ENCODE measurements around the gene KIF25.

The KIF25 gene

GRCh38 chr6:168016176-168016620 is 18.7 kb downstream of the KIF25 start:
- H3K4me1 ChIP-seq (ENCODE audit: control insufficient read depth, insufficient read depth, low read length): no peaks in the 10 kb centered on the region
- no peaks in the 10 kb centered on the region for H3K36me3 ChIP-seq (ENCODE audit: control insufficient read depth, insufficient read depth, low read length)
- no peak overlapping the region for H3K9ac ChIP-seq (ENCODE audit: low read length)
- no peaks in the 10 kb centered on the region for H3K27me3 ChIP-seq (ENCODE audit: control insufficient read depth, insufficient read depth, low read length)
- H3K27ac ChIP-seq (ENCODE audit: low read depth, low read length): no peak overlapping the region
- H3K4me3 ChIP-seq (ENCODE audit: low read length): no peak overlapping the region

- Histone ChIP-seq H3K4me3 (ENCODE audit: low read length) (no peak overlapping the region), H3K36me3 (ENCODE audit: control insufficient read depth, insufficient read depth, low read length) (no peaks in the 10 kb centered on the region), H3K27ac (ENCODE audit: low read depth, low read length) (no peak overlapping the region), H3K27me3 (ENCODE audit: control insufficient read depth, insufficient read depth, low read length) (no peaks in the 10 kb centered on the region), H3K4me1 (ENCODE audit: control insufficient read depth, insufficient read depth, low read length) (no peaks in the 10 kb centered on the region), H3K9ac (ENCODE audit: low read length) (no peak overlapping the region)
These were observed 19.5 kb downstream of the KIF25 start for GRCh38 chr6:168016721-168017525.

- no peaks in the 10 kb centered on the region for H3K36me3 ChIP-seq (ENCODE audit: control insufficient read depth, insufficient read depth, low read length)
- no peaks in the 10 kb centered on the region for H3K4me1 ChIP-seq (ENCODE audit: control insufficient read depth, insufficient read depth, low read length)
- H3K4me3 ChIP-seq (ENCODE audit: low read length): no peak overlapping the region
- H3K9ac ChIP-seq (ENCODE audit: low read length): no peak overlapping the region
- H3K27me3 ChIP-seq (ENCODE audit: control insufficient read depth, insufficient read depth, low read length): no peaks in the 10 kb centered on the region
- H3K27ac ChIP-seq (ENCODE audit: low read depth, low read length): no peak overlapping the region
These were observed 20.2 kb downstream of the KIF25 start for GRCh38 chr6:168017629-168018028.

- H3K27me3 ChIP-seq (ENCODE audit: control insufficient read depth, insufficient read depth, low read length): no peaks in the 10 kb centered on the region
- H3K36me3 ChIP-seq (ENCODE audit: control insufficient read depth, insufficient read depth, low read length): no peaks in the 10 kb centered on the region
- no peak overlapping the region for H3K9ac ChIP-seq (ENCODE audit: low read length)
- H3K4me3 ChIP-seq (ENCODE audit: low read length): no peak overlapping the region
- H3K27ac ChIP-seq (ENCODE audit: low read depth, low read length): no peak overlapping the region
- H3K4me1 ChIP-seq (ENCODE audit: control insufficient read depth, insufficient read depth, low read length): no peaks in the 10 kb centered on the region
These were observed 21.2 kb downstream of the KIF25 start for GRCh38 chr6:168018664-168019063.

- Histone ChIP-seq H3K9ac (ENCODE audit: low read length) (no peak overlapping the region), H3K27me3 (ENCODE audit: control insufficient read depth, insufficient read depth, low read length) (no peaks in the 10 kb centered on the region), H3K36me3 (ENCODE audit: control insufficient read depth, insufficient read depth, low read length) (no peaks in the 10 kb centered on the region), H3K27ac (ENCODE audit: low read depth, low read length) (no peak overlapping the region), H3K4me1 (ENCODE audit: control insufficient read depth, insufficient read depth, low read length) (no peaks in the 10 kb centered on the region), H3K4me3 (ENCODE audit: low read length) (no peak overlapping the region)
These were observed 22.8 kb downstream of the KIF25 start for GRCh38 chr6:168020242-168020641.

GRCh38 chr6:168021581-168021980 is 24.1 kb downstream of the KIF25 start:
- no peaks in the 10 kb centered on the region for H3K4me1 ChIP-seq (ENCODE audit: control insufficient read depth, insufficient read depth, low read length)
- H3K27me3 ChIP-seq (ENCODE audit: control insufficient read depth, insufficient read depth, low read length): no peaks in the 10 kb centered on the region
- H3K36me3 ChIP-seq (ENCODE audit: control insufficient read depth, insufficient read depth, low read length): no peaks in the 10 kb centered on the region
- no peak overlapping the region for H3K4me3 ChIP-seq (ENCODE audit: low read length)
- no peak overlapping the region for H3K27ac ChIP-seq (ENCODE audit: low read depth, low read length)
- no peak overlapping the region for H3K9ac ChIP-seq (ENCODE audit: low read length)

- H3K27ac ChIP-seq (ENCODE audit: low read depth, low read length): no peak overlapping the region
- H3K27me3 ChIP-seq (ENCODE audit: control insufficient read depth, insufficient read depth, low read length): no peaks in the 10 kb centered on the region
- no peak overlapping the region for H3K4me3 ChIP-seq (ENCODE audit: low read length)
- H3K4me1 ChIP-seq (ENCODE audit: control insufficient read depth, insufficient read depth, low read length): no peaks in the 10 kb centered on the region
- H3K9ac ChIP-seq (ENCODE audit: low read length): no peak overlapping the region
- H3K36me3 ChIP-seq (ENCODE audit: control insufficient read depth, insufficient read depth, low read length): no peaks in the 10 kb centered on the region
These were observed 25.2 kb downstream of the KIF25 start for GRCh38 chr6:168022488-168023321.

GRCh38 chr6:168024951-168025510 is 27.6 kb downstream of the KIF25 start:
- Histone ChIP-seq H3K27ac (ENCODE audit: low read depth, low read length) (no peak overlapping the region), H3K36me3 (ENCODE audit: control insufficient read depth, insufficient read depth, low read length) (no peaks in the 10 kb centered on the region), H3K4me1 (ENCODE audit: control insufficient read depth, insufficient read depth, low read length) (no peaks in the 10 kb centered on the region), H3K9ac (ENCODE audit: low read length) (no peak overlapping the region), H3K27me3 (ENCODE audit: control insufficient read depth, insufficient read depth, low read length) (no peaks in the 10 kb centered on the region), H3K4me3 (ENCODE audit: low read length) (no peak overlapping the region)

- Histone ChIP-seq H3K4me1 (ENCODE audit: control insufficient read depth, insufficient read depth, low read length) (no peaks in the 10 kb centered on the region), H3K4me3 (ENCODE audit: low read length) (no peak overlapping the region), H3K27ac (ENCODE audit: low read depth, low read length) (no peak overlapping the region), H3K36me3 (ENCODE audit: control insufficient read depth, insufficient read depth, low read length) (no peaks in the 10 kb centered on the region), H3K9ac (ENCODE audit: low read length) (no peak overlapping the region), H3K27me3 (ENCODE audit: control insufficient read depth, insufficient read depth, low read length) (no peaks in the 10 kb centered on the region)
These were observed 28.6 kb downstream of the KIF25 start for GRCh38 chr6:168025831-168026710.

- no peaks in the 10 kb centered on the region for H3K36me3 ChIP-seq (ENCODE audit: control insufficient read depth, insufficient read depth, low read length)
- H3K4me3 ChIP-seq (ENCODE audit: low read length): no peak overlapping the region
- no peaks in the 10 kb centered on the region for H3K27me3 ChIP-seq (ENCODE audit: control insufficient read depth, insufficient read depth, low read length)
- H3K4me1 ChIP-seq (ENCODE audit: control insufficient read depth, insufficient read depth, low read length): no peaks in the 10 kb centered on the region
- no peak overlapping the region for H3K9ac ChIP-seq (ENCODE audit: low read length)
- H3K27ac ChIP-seq (ENCODE audit: low read depth, low read length): no peak overlapping the region
These were observed 29.5 kb downstream of the KIF25 start for GRCh38 chr6:168026925-168027324.

GRCh38 chr6:168027521-168027920 is 30.1 kb downstream of the KIF25 start:
- no peak overlapping the region for H3K4me3 ChIP-seq (ENCODE audit: low read length)
- no peaks in the 10 kb centered on the region for H3K4me1 ChIP-seq (ENCODE audit: control insufficient read depth, insufficient read depth, low read length)
- H3K9ac ChIP-seq (ENCODE audit: low read length): no peak overlapping the region
- no peaks in the 10 kb centered on the region for H3K27me3 ChIP-seq (ENCODE audit: control insufficient read depth, insufficient read depth, low read length)
- H3K36me3 ChIP-seq (ENCODE audit: control insufficient read depth, insufficient read depth, low read length): no peaks in the 10 kb centered on the region
- H3K27ac ChIP-seq (ENCODE audit: low read depth, low read length): no peak overlapping the region

- H3K36me3 ChIP-seq (ENCODE audit: control insufficient read depth, insufficient read depth, low read length): no peaks in the 10 kb centered on the region
- H3K27me3 ChIP-seq (ENCODE audit: control insufficient read depth, insufficient read depth, low read length): no peaks in the 10 kb centered on the region
- no peak overlapping the region for H3K4me3 ChIP-seq (ENCODE audit: low read length)
- no peaks in the 10 kb centered on the region for H3K4me1 ChIP-seq (ENCODE audit: control insufficient read depth, insufficient read depth, low read length)
- H3K9ac ChIP-seq (ENCODE audit: low read length): no peak overlapping the region
- H3K27ac ChIP-seq (ENCODE audit: low read depth, low read length): no peak overlapping the region
These were observed 30.7 kb downstream of the KIF25 start for GRCh38 chr6:168028181-168028580.

All from rectal smooth muscle tissue (tissue), 1 donor.